Mammary epithelial cell (primary cell): ENCODE results near the gene ABCA1.

Source experiments
- EZH2 ChIP-seq: IDR thresholded peaks from 2 replicates; pipeline ENCODE4 v1.6.1; 2012; ENCODE audit warnings: low read length, inconsistent platforms, borderline replicate concordance
- TF ChIP-seq, protein P1 (sequence below), 2 donors: IDR thresholded peaks in 1 of 2; conservative IDR thresholded peaks in 1 of 2; 2 replicates each; pipeline ENCODE4 v1.5.1; 2011 to 2012; ENCODE audit warnings: inconsistent platforms in 2 of 2, low read length in 2 of 2, mild to moderate bottlenecking in 2 of 2, control low read depth in 1 of 2, low read depth in 1 of 2; ENCODE audit not compliant: insufficient read depth in 1 of 2; ENCODE audit errors: extremely low read depth in 1 of 2

DNA sequence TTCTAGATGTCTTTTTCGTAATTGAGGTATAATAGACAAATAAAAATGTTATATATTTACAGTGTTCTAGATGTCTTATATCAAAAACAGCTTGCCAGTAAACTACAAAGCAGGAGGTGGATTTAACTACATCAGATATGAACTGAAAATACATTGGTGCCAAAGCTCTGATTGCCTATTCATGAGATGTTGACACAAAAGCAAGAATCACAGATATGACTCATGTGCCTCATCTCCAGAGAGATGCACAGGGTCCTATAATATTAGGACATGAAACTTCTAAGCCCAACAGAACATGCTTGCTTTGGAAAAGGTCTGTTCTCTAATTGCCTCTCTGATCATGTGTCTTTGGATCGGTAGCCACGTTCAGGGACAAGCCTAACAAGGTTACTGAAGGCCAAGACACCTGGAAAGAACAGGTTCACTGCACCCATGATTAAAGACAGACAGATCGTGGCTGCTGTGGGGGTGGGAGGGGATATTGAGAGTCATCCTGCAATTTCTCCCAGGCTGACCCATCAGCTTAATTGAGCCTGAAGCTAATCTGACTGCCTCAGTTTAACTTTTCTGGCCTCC lies 16.8 kb downstream of the ABCA1 start:
- TF ChIP-seq, protein P1, sequence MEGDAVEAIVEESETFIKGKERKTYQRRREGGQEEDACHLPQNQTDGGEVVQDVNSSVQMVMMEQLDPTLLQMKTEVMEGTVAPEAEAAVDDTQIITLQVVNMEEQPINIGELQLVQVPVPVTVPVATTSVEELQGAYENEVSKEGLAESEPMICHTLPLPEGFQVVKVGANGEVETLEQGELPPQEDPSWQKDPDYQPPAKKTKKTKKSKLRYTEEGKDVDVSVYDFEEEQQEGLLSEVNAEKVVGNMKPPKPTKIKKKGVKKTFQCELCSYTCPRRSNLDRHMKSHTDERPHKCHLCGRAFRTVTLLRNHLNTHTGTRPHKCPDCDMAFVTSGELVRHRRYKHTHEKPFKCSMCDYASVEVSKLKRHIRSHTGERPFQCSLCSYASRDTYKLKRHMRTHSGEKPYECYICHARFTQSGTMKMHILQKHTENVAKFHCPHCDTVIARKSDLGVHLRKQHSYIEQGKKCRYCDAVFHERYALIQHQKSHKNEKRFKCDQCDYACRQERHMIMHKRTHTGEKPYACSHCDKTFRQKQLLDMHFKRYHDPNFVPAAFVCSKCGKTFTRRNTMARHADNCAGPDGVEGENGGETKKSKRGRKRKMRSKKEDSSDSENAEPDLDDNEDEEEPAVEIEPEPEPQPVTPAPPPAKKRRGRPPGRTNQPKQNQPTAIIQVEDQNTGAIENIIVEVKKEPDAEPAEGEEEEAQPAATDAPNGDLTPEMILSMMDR (conservative IDR thresholded peaks at IDR 0.05 in 1 of 2, IDR thresholded peaks at IDR 0.05 in 1 of 2; ENCODE audit: extremely low read depth in 1 of 2, insufficient read depth in 1 of 2, low read depth in 1 of 2, low read length in 2 of 2) = no peak
- no peak for TF ChIP-seq EZH2
